HG03439 (cell line): ENCODE measurements around the gene IPO4.
"Not testable (repeated sequence)": the region's sequence is repeated elsewhere in the genome, so short reads cannot be mapped to it uniquely, and the experiment has no call there.

Experiments used
- ATAC-seq: cut with Tn5 transposase; IDR thresholded peaks from one replicate; pipeline ENCODE4 v1.9.1; 2021; ENCODE audit warnings: mild to moderate bottlenecking, moderate library complexity; ENCODE audit not compliant: unreplicated experiment

Gene IPO4

DNA sequence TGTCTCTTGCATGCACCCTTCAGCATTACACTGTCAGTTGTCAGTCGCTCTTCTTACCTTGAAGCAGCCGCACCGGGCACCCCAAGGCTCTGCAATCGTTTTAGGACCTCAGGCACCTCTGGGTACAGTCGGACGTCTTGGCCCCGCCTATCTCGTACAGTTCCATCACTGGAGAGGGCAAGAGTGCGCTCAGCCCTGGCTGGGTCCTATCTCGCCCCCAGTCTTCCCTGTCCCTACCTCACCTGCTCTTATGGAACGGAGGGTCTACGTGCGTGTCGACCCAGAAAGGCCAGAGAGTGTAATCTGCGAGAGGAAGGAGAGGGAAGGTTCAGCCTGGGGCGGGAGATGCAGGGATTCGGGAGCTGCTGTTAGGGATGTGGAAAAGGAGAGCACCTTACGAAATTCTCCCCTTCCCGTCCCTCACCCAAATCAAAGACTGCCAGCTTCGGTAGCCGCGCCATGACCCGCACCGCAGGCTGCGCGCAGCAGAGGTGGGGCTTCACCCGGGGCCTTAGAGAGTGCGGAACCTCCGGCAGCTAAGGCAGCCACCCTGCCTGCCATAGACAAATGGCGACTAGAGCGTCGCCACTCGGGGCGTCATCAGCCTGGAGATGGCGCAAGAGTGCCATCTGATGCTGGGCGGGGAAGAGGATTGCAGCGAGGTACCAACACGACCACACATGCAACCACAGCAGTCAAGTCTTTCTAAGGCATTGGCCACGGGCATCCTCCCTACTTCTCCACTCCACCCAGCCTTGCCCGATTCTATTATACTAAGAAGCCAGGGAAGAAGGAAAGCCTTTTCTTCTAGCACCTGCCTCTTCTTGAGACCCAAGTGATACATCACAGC is 27.1 kb upstream of the IPO4 start, which contains the start of gene MDP1:
Gene MDP1 (minus strand): TSS at position 572 of the 850 bp plus-strand sequence. CDS start 111 bp downstream, at position 461.
- peak; percentile 57 for ATAC-seq

DNA sequence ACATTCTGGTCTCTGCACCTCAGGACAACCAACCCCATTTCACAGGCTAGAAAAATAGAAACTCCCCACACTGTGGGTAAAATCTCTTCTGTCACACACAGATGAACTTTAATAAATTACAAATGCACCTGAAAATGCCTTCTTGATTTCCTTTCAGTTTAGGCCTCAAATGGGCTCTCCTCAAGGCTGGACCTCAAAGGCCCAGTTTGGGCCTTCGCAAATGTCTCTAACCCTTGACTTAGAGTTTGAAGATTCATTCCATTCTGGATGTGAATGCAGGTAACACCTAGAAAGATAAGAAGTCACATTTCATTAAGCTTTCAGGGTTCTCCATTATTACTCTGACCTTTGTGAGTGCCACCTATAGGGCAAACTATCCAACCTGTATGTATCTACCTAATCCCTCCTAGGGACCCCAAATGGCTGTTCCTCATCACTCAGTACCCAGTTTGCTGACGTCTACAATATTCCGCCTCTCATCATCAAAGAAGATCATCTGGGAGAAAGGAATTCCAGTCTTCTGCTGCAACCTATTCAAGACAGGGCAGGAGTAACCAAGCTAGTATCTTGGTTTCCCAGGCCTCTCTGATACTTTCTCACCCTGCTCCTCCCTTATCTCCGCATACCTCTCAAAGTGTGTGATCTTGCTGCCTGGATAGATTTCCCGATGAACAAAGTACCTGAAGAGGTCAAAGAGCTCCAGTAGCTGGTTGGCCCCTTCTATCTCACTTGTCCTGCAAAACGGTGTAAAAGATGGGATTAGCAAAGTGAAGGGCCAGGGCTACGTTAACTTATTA is 25.4 kb upstream of the IPO4 start:
- ATAC-seq, result no peak

DNA sequence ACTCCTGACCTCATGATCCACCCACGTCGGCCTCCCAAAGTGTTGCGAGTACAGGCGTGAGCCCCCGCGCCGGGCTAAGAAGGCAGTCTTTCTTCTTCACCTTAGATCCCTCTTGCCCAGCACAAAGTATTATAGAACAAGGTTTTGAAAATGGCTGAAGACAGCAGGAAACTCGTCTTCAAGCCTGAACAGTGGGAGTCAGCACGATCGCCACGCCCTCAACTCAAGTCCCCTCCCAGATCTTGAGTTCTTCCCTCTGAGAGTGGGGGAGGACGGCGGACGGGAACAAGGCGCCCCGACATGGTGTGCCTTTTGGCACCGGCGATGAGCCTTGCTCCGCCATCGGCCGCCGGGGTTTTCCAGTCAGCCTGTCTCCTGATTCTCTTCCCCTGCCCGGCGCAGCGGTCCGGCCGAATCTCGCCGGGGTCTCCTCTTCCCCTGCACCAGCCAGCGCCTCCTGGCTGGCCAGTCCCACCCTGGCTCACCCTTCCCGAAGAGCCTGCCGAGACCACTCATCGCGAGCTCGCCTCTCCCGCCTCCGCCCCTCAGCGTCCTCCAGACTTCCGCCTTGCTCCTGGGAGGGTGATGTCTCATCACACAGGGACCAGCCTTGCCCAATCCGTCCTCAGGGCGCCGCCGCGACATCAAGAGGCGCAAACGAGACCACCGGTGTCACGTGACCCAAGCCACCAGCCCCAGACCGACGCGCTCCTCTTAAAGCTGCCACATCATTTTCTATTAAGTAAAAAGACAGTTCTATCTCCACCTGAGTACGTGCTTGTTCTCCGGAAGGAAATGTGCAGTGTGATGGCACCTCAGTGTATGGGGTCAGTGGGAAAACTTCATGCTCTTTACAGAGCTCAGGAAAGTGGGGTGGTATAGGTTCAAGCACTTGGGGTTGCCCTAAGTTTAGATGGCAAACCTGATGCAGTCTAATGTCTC is 24.6 kb upstream of the IPO4 start, which contains the start of gene CHMP4A:
Gene CHMP4A (minus strand): TSS at position 565 of the 942 bp plus-strand sequence. CDS start 49 bp downstream, at position 516.
- peak; percentile 79 for ATAC-seq

DNA sequence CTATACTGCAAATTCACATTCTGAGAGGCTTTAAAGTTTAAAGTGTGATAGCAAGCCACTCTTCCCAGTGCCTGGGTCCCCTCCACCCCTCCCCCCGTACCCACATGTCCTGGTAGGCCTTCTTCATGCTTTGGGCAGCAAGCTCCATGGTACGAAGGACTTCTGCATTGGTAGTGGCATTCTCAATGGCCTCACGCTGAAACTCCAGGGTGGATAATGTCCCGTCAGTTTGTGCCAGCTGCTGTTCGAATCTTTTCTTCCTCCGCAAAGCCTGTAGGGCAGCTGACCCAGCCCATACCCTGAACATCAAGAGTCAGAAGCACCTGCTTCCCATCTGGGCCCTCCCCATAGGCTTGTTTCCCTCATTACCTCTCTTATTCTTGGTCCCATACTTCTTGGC is 22.7 kb upstream of the IPO4 start:
- ATAC-seq, result no peak

DNA sequence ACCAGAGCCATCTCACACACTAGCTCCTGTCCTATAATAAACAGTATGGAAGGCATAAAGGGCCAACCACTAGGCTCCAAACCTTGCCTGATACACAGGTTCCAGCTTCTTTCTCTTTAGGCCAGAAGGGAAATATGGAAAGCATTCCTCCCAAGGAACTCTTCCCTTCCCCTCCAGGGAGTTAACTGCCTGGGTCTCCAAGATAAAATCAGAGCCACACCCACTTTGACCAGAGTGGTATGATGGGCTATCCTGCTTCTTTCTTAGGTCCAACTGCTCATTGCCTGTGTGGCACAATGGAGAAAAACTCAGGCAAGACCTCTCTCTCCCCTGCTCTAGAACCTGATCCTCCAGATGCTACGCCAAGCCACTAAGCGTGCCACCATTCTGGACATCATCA is 19.0 kb upstream of the IPO4 start:
- no peak for ATAC-seq

DNA sequence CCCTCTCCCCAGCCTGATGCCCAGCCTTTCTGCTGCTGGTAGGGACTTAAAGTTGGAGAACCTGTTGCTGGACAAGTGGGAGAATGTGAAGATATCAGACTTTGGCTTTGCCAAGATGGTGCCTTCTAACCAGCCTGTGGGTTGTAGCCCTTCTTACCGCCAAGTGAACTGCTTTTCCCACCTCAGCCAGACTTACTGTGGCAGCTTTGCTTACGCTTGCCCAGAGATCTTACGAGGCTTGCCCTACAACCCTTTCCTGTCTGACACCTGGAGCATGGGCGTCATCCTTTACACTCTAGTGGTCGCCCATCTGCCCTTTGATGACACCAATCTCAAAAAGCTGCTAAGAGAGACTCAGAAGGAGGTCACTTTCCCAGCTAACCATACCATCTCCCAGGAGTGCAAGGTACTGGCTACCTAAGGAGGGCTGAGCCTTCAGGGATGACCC is 18.5 kb upstream of the IPO4 start:
- no peak for ATAC-seq

DNA sequence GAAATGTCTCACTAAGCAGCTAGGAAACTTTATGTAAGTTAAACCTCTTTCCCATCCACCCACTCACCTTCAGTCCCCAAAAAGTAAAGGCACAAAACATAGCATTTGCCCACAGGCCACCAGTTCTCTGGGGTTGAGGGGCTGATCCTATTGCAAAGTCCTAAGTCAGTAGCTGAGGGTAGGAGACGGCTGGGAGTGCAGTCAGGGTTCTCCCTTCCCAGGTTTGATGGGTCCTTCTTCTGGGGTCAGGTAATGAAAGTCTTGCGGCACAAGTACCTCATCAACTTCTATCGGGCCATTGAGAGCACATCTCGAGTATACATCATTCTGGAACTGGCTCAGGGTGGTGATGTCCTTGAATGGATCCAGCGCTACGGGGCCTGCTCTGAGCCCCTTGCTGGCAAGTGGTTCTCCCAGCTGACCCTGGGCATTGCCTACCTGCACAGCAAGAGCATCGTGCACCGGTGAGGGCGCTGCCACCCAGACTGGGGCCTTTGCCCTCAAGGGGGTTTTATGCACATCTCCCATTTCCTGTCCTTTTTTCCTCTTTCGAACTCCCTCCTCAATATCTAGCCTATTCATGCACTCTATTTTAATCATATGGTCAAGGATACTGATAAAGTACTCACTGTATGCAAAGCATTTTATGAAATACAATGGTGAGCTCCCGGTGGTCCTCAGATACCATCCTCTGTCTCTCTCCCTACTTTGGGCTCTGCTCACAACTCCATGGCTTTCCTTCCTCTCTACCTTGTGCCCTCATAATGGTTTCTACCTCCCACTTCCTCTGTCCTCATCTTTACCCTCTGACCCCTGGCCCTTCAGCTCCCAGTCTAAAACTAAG is 17.9 kb upstream of the IPO4 start:
- ATAC-seq, result no peak

DNA sequence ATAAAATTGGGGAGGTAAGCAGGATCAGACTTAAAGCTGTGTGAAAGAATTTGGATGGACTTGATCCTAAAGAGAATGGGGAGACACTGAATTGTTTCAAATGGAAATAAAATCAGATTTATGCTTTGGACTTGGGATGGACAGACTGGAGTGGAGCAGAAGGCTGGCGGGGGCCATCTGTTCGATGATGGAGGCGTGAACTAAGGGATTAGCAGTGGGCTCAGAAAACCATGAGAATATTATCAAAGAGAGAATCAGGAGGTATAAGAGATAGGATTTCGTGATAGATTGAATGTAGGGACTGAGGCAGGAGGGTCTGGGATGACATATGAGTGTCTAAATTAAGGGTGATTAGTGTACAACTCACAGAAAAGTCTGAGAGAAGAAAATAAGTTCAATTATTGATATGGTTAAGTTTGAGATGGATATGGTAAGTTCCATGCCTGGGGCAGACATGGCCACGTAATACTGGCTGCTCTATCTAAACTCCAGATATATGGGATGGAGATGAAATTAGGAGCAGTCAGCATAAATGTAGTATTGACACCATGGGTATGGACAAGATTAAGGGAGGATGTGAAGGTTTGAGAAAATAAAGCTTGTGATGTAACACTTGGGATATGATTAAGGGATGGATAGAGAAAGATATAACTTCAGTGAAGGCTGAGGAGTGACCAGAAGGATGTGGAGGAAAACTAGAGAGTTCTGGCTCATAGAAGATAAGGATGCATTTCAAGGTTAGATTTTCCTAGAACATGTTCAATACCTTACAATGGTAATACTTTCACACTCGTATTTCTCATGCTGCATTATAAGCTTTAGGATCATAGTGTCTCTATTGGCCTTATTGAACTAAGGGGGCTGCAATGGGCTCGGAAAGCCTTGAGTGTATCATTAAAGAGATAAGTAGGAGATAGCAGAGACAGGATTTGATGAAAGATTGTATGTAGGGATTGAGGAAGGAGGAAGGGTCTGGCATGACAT is 15.8 kb upstream of the IPO4 start:
- ATAC-seq, result no peak

DNA sequence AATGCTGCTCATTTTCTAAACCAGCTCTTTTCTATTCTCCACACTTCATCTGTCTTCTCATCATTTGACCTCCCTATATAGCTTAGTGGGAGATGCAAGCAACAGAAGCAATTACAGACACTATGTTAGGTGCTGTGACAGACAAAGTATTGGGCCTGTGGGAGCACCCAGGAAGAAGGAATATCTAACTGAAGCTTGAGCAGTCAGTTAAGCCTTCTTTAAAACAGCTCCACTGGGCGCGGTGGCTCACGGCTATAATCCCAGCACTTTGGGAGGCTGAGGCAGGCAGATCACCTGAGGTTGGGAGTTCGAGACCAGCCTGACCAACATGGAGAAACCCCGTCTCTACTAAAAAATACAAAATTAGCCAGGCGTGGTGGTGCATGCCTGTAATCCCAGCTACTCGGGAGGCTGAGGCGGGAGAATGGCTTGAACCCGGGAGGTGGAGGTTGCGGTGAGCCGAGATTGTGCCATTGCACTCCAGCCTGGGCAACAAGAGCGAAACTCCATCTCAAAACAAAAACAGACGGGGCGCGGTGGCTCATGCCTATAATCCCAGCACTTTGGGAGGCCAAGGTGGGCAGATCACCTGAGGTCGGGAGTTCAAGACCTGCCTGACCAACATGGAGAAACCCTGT is 14.8 kb upstream of the IPO4 start:
- ATAC-seq, result not testable (repeated sequence)

DNA sequence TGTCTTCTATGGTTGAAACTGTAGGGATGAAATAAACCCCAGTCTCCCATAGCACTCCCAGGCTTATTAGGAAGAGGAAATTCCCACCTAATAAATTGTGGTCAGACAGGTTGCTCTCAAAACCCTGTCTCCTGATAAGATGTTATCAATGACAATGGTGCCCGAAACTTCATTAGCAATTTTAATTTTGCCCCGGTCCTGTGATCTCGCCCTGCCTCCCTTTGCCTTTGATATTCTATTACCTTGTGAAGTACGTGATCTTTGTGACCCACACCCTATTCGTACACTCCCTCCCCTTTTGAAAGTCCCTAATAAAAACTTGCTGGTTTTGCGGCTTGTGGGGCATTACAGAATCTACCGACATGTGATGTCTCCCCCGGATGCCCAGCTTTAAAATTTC is 13.9 kb upstream of the IPO4 start:
- ATAC-seq, result not testable (repeated sequence)

DNA sequence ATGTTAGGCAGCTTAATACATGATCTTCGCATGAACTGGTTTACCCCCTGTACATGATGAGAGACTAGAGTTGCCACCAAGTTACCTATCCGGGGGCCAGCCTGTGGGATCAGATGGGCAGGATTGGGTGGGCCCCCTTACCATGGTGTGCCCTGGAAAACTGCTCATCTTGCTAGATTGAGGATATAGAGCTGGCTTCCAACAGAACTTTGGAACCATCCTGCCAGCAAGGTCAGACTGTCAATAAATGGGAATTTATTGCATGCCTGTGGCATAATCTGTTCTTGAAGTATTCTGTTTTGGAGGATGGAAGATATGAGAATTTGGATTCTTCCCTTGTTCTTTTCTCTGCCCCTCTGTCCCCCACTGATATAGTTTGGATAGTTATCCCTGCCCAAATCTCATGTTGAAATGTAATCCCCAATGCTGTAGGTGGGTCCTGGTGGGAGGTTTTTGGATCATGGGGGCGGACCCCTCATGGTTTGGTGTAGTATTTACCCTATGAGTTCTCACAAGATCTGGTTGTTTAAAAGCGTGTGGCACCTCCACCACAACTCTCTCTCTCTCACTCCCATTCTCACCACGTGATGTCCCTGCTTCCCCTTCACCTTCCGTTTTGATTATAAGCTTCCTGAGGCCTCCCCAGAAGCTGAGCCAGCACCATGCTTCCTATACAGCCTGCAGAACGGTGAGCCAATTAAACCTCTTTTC is 10.4 kb upstream of the IPO4 start:
- ATAC-seq, result no peak

DNA sequence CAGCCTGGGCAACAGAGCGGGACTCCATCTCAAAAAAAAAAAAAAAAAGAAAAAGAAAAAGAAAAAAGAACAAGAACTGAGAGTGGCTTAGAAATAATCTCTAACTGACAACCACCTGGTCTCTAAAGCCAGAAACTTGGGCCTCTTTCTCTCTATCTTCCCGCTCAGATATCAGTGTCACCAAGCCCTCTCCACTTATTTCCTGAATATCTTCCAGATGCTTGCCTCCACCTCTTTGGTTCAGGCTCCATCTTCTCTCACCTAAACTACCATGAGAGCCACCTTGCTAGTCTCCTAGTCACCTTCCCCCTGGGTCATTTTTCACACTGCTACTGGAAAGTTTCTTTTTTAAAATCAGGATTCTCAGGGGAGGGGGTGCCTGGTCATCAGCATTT is 8.4 kb upstream of the IPO4 start:
- ATAC-seq, result no peak

DNA sequence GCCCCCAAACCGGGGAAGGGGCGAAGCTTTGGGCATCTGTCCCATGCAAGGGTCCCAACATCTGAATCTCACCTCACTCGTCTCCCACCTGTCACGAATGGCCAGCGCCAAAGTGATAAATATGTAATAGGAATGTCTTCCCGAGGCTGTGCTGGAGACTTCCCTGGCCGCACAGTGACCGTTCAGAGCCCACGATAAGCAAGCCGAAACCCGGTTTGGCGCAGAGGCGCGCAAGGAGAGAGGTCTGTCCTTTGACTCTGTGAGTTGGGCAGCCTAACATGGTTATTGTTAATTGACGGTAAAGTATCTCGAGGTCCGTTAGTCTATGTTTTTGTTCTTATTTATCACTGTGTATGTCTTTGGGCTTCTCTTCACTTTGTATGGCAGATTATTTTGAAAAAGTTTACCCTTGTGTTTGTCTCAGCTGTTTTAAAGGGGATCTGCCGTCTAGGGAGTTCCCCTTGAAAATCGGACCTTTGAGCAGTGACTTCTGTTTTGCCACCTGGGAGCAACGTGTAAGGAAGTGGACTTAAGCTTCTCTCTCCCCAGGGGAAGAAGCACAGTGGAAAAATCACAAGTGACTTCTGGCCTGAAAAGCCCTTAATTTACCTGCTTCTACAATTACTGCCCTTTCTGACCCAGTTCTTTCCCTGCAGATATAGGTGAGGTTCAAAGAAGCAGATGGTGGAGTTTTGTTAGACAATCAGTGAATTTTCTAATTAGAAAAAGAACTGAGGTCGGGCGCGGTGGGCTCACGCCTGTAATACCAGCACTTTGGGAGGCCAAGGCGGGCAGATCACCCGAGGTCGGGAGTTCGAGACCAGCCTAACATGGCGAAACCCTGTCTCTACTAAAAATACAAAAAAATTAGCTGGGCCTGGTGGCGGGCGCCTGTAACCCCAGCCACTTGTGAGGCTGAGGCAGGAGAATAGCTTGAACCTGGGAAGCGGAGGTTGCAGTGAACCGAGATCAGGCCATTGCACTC is 7.7 kb upstream of the IPO4 start:
- ATAC-seq, result peak; percentile 25

DNA sequence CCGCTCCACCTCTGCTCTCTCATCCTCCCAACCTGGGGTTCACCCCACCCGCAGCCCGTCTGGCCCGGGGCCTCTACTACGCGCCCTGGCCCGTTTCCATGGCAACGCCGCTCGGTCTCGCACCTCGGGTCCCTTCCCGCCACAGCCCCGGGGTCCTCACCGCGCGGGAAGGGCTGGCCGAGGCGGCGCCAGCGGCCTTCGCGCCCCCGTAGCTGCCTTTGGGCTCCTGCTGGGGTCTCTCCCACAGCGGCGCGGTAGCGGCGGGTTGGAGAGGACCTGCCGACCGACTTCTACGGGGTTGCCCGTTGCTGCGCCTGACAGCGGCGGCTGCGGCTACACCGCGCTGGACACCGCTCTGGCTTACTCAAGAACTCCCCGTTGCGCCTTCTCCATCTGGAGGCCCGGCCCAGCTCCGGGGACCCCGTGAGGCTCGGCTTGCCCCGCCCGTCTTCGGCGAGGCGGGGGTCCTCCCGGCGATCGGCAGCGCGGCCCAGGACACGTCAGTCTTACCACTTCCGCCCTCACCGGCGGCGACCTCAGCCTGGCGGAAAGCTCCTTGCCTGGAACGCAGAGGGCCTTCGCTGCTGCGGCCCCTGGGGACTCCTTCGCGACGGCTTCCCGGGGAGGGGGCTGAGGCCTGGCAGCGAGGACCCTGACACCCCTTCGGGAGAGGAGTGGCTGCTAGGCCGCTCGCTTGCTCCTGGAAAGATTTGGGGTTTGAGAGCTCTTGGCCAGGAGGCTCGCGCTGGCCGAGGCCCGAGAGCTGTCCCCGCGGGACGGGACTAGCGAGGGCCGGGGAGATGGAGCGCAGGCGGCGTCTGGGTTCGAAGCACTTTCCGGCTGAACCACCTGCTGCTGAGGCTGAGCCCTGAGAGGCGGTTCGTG is 6.8 kb upstream of the IPO4 start, which contains the start of gene TM9SF1:
Gene TM9SF1 (minus strand): TSS at position 256 of the 885 bp plus-strand sequence. CDS start 422 bp downstream, outside the sequence.
- ATAC-seq, result peak; percentile 82

DNA sequence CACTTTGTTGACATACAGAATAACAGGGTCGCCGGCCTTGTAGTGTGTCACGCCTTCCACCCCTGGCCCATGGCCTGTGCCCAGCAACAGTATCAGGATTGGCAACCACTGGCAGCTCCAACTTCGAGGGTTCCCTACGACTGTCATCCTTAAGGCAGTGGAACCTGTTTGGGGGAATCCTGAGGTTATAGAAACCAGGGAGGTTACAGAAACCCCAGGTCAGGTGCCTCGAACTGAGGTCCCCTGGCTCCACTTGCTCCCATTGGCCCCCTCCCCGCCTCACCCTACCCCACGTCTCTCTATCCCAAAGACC is 6.2 kb upstream of the IPO4 start:
- no peak for ATAC-seq
